GM12878 (cell line): ENCODE measurements around the gene SERTAD2. TPM values are rescaled to one million over a fixed set of nuclear protein-coding genes. Genes with fewer than 3 reads are reported as not detected.

ENCODE experiments used
- ATF2 ChIP-seq: IDR thresholded peaks from 2 replicates; pipeline ENCODE4 v1.6.1; 2012; ENCODE audit warnings: low read length, inconsistent platforms
- BCLAF1 ChIP-seq: fragments of 450-650 bp; IDR thresholded peaks from 2 replicates; pipeline ENCODE4 v1.6.1; 2017; ENCODE audit warnings: antibody characterized with exemption, mild to moderate bottlenecking, moderate library complexity
- CHD1 ChIP-seq: IDR thresholded peaks from 2 replicates; pipeline ENCODE4 v1.6.1; 2012; ENCODE audit warnings: low read depth, low read length, improper control_type of control experiment
- CHD2 ChIP-seq: IDR thresholded peaks from 2 replicates; pipeline ENCODE4 v1.6.1; 2011; ENCODE audit warnings: low read depth, low read length, improper control_type of control experiment, borderline replicate concordance
- CREM ChIP-seq: IDR thresholded peaks from 2 replicates; pipeline ENCODE4 v1.6.1; 2014; ENCODE audit warnings: antibody characterized with exemption, low read depth
- CTCF ChIP-seq, 3 experiments: IDR thresholded peaks in 2 of 3; conservative IDR thresholded peaks in 1 of 3; 2 replicates each; pipeline ENCODE4 v1.5.1; 2011; ENCODE audit warnings: low read depth in 3 of 3, low read length in 3 of 3, mild to moderate bottlenecking in 3 of 3, control low read depth in 2 of 3, moderate library complexity in 2 of 3, inconsistent platforms in 1 of 3, mixed read lengths in 1 of 3; ENCODE audit not compliant: control insufficient read depth in 2 of 3, insufficient read depth in 1 of 3; ENCODE audit errors: extremely low read depth in 1 of 3
- GABPA ChIP-seq: IDR thresholded peaks from 2 replicates; pipeline ENCODE4 v1.6.1; 2014; ENCODE audit warnings: antibody characterized with exemption, low read depth, mild to moderate bottlenecking, inconsistent platforms
- IRF4 ChIP-seq: IDR thresholded peaks from 2 replicates; pipeline ENCODE4 v1.6.1; 2011; ENCODE audit warnings: low read depth, low read length
- NR2C2 ChIP-seq: IDR thresholded peaks from 2 replicates; pipeline ENCODE4 v1.6.1; 2011; ENCODE audit warnings: borderline replicate concordance, low read depth; ENCODE audit not compliant: control insufficient read depth, insufficient read length
- POLR2AphosphoS2 ChIP-seq: IDR thresholded peaks from 2 replicates; pipeline ENCODE4 v1.6.1; 2011; ENCODE audit warnings: low read depth, mild to moderate bottlenecking, low read length, improper control_type of control experiment, moderate library complexity
- RFX5 ChIP-seq: IDR thresholded peaks from 2 replicates; pipeline ENCODE4 v1.6.1; 2011; ENCODE audit warnings: low read depth, low read length, improper control_type of control experiment
- SP1 ChIP-seq: IDR thresholded peaks from one replicate; pipeline ENCODE4 v1.6.1; 2011; ENCODE audit warnings: low read depth, low read length
- SPI1 ChIP-seq: IDR thresholded peaks from 2 replicates; pipeline ENCODE4 v1.6.1; 2011; ENCODE audit warnings: low read depth, mild to moderate bottlenecking, low read length, moderate library complexity, borderline replicate concordance; ENCODE audit not compliant: insufficient read depth
- ZNF207 ChIP-seq: fragments of 450-650 bp; IDR thresholded peaks from 2 replicates; pipeline ENCODE4 v1.6.1; 2014; ENCODE audit warnings: antibody characterized with exemption, mild to moderate bottlenecking, borderline replicate concordance
- ZNF687 ChIP-seq: fragments of 450-650 bp; IDR thresholded peaks from 2 replicates; pipeline ENCODE4 v1.6.1; 2017; ENCODE audit warnings: mild to moderate bottlenecking, moderate library complexity
- ZSCAN29 ChIP-seq: fragments of 450-650 bp; IDR thresholded peaks from 2 replicates; pipeline ENCODE4 v1.6.1; 2017; ENCODE audit warnings: mild to moderate bottlenecking, moderate library complexity
- ZZZ3 ChIP-seq: IDR thresholded peaks from 2 replicates; pipeline ENCODE4 v1.6.1; 2011; ENCODE audit warnings: low read depth; ENCODE audit not compliant: control insufficient read depth, insufficient read length
- polyA plus RNA-seq, 11 experiments: library from polyadenylated mRNA; depleted of rRNA in 4 of 11; unstranded in 6 of 11; stranded (reverse) in 5 of 11; fragments of >200 nt; fragmentation: Nextera tagmentation in 4 of 11; fragmentation: Illumina TruSeq in 1 of 11; extraction: Ambion mirVana in 4 of 11; extraction: Trizol in 1 of 11; gene quantifications; 1 replicate in 1 of 11; 2 replicates in 10 of 11; pipeline versions ENCODE4 v1.2.1 to v1.2.3, GENCODE V29; 2011 to 2016; ENCODE audit warnings: inconsistent platforms in 2 of 11, missing spikeins in 2 of 11, low read depth in 1 of 11
- total RNA-seq, 4 experiments: library from RNA; depleted of rRNA in 3 of 4; stranded (reverse); fragments of >200 nt in 3 of 4; fragmentation: Illumina TruSeq in 1 of 4; extraction: Trizol in 1 of 4; gene quantifications; 2 replicates each; pipeline versions ENCODE4 v1.2.1 to v1.2.3, GENCODE V29; 2013 to 2021

The SERTAD2 gene
- total and polyA plus RNA-seq, 10 of the 15 experiments (the other 5 are each of a cell fraction or from before 2014, with no cell fraction given): 7.9 to 28.7 (median 20.1) TPM

- TF ChIP-seq GABPA (peak; percentile 71), ZNF207 (no peak), NR2C2 (no peak), SP1 (peak; percentile 16), CHD1 (no peak), ATF2 (0 out of 2 replicates have a peak, but pooled peaks have one; percentile 33), ZZZ3 (no peak), RFX5 (no peak), ZSCAN29 (no peak), ZNF687 (peak; percentile 72), BCLAF1 (no peak), SPI1 (peak; percentile 39), CREM (peak; percentile 36; the same call in 1 of the 2 replicates), IRF4 (0 out of 2 replicates have a peak, but pooled peaks have one; percentile 1), CHD2 (no peak), POLR2AphosphoS2 (no peak), CTCF (IDR thresholded peaks at IDR 0.05 in 2 of 3, conservative IDR thresholded peaks at IDR 0.05 in 1 of 3; ENCODE audit: control insufficient read depth in 2 of 3, extremely low read depth in 1 of 3, insufficient read depth in 1 of 3, low read depth in 3 of 3, low read length in 3 of 3) (no peak)
Measured at GRCh38 chr2:64635976-64636911, 17.5 kb downstream of the SERTAD2 start (continued).
